HUES6 (cell line): ENCODE measurements around the gene ETV4.
"Not testable (repeated sequence)": the region's sequence is repeated elsewhere in the genome, so short reads cannot be mapped to it uniquely, and the experiment has no call there.

Experiments
- H3K27ac ChIP-seq: 2 replicates; pipeline ENCODE4 v1.7.0; 2013; ENCODE audit warnings: low read depth, mild to moderate bottlenecking, low read length, inconsistent platforms
- H3K27me3 ChIP-seq: 2 replicates; pipeline ENCODE4 v1.6.1; 2013; ENCODE audit warnings: low read length; ENCODE audit not compliant: control insufficient read depth, insufficient read depth
- H3K36me3 ChIP-seq: 2 replicates; pipeline ENCODE4 v1.6.1; 2013; ENCODE audit warnings: low read length; ENCODE audit not compliant: control insufficient read depth, insufficient read depth
- H3K4me1 ChIP-seq: 2 replicates; pipeline ENCODE4 v1.6.1; 2013; ENCODE audit warnings: low read length; ENCODE audit not compliant: control insufficient read depth, insufficient read depth
- H3K4me3 ChIP-seq: 2 replicates; pipeline ENCODE4 v1.5.1; 2013; ENCODE audit warnings: low read depth, low read length
- H3K9ac ChIP-seq: one replicate; pipeline ENCODE4 v1.6.1; 2013; ENCODE audit warnings: mild to moderate bottlenecking, low read length
- H3K9me3 ChIP-seq: 2 replicates; pipeline ENCODE4 v1.6.1; 2013; ENCODE audit warnings: low read depth, low read length; ENCODE audit not compliant: control insufficient read depth, insufficient read depth

The ETV4 gene

DNA sequence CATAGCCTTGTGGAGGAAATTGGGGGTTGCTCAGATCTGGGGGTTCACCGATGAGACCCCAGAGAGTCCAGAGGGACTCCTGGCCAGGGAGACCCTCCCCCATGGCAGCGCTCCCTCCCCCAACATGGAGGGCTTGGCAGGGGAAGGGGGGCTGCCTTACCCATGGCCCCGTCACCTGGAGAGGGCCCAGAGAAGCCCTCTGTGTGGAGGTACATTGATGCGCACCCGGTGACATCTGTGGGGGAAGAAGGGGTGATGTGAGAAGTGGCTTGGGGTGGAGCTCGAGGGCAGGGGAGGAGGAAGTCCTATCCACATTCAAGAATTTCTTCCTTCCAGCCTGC, 16.2 kb downstream of the ETV4 start:
- Histone ChIP-seq H3K36me3 (peaks cover 72% of the 10 kb centered on the region), H3K4me3 (peak overlapping the region; percentile 49), H3K27me3 (no peaks in the 10 kb centered on the region), H3K9me3 (no peaks in the 10 kb centered on the region), H3K9ac (peak overlapping the region; percentile 81), H3K4me1 (peaks cover 61% of the 10 kb centered on the region), H3K27ac (peak overlapping the region; percentile 74; the same call in 1 of the 2 replicates)

DNA sequence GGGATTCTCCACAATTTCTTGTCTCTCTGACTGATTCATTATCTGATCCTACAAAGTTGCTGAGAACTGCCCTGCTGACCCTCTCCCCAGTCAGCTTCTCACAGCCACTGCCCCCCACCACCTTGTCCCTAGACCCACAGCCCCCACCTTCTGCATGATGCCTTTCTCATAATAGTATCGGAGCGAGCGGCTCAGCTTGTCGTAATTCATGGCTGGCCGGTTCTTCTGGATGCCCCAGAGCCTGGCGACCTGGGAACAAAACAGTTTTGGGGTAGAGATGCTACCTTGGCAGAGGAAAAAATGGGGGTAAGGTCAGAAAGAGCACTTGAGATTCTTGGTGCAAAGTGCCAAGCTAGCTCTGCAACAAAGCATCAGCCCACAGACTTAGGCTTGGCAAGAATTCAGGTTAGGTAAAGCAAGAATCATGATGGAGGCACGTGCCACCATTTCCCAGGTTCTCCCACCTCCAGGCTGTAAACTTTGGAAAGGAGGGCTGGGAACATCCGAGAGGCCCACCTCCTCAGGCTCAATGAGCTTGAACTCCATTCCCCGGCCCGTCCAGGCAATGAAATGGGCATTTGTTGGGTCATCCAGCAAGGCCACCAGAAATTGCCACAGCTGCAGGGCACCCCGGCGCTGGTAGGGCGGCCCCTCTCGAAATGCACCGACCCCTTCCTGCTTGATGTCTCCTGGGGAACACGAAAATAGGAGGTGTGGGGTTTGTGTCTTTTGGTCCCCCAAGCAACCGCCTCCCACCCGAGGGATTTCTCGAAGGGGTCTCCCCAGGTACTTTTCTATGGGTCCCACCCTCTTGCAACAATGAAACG, 16.9 kb downstream of the ETV4 start:
- Histone ChIP-seq H3K9me3 (no peaks in the 10 kb centered on the region), H3K9ac (no peak overlapping the region), H3K36me3 (peaks cover 77% of the 10 kb centered on the region), H3K27ac (peak overlapping the region; percentile 74; the same call in 1 of the 2 replicates), H3K4me1 (peaks cover 61% of the 10 kb centered on the region), H3K4me3 (no peak overlapping the region), H3K27me3 (no peaks in the 10 kb centered on the region)

DNA sequence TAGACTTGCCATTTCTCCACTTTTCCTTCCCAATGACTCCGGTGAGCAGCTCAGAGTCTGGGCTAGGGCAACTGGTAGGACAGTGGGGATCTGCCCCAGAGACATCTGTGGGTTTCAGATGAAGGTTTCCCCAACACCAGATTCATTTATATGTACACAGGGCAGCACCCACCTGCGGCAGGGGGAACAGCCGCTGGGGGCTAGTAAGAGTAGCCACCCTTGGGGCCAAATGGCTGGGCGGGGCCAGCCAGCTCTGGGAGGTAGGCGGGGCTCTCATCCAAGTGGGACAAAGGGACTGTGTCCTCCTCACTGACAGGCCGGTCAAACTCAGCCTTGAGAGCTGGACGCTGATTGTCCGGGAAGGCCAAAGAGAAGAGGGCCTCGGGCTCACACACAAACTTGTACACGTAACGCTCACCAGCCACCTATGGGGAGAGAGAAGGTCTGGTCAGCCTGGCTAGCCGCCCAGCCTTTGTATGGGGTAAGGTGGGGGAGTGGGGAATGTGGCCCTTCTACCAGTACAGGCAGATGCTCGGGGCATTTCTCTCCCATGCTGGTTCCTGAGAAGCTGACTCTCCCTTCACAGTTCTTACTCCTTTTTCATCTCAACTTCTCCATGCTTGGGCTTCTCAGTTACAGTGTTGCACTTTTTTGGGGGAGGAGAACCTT, 17.7 kb downstream of the ETV4 start:
- H3K4me3 ChIP-seq: no peak overlapping the region
- H3K27me3 ChIP-seq: no peaks in the 10 kb centered on the region
- H3K36me3 ChIP-seq: peaks cover 79% of the 10 kb centered on the region
- H3K27ac ChIP-seq: no peak overlapping the region
- H3K9me3 ChIP-seq: no peaks in the 10 kb centered on the region
- H3K4me1 ChIP-seq: peaks cover 58% of the 10 kb centered on the region
- no peak overlapping the region for H3K9ac ChIP-seq

DNA sequence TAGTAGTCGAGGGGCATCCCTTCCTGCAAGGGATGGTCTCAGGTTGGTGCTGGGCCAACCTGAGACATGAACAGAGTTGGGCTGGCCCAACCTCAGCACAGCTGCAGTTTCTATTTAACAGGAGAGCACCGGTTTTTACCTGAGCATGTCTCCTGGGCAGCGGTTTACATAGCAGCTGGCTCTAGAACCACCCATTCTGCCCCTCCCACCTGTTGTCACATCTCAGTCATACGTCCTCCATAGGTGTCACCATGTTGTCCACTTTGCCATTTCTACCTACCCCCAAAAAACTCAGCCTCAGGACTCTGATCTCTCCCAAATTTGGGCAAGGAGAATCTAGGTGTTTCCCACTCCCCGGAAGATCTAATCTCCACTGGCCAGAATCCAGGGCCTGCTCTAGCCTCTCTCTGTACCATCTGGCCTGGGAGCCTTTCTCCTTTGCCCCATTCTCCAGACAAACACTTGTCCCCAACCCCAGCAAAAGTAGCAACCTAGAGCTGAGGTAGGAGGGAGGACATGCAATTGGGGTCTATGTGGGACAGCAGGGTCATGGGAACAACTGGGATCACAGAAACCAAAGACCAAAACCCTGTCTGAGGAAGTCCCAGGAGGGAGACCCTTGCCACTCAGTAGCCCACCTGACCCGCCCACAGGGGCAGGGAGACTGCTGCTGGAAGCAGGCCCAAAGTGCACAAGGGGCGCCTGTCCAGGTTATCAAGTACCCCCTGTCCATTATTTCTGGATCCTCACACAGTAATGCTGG, 19.1 kb downstream of the ETV4 start:
- peaks cover 53% of the 10 kb centered on the region for H3K4me1 ChIP-seq
- H3K27me3 ChIP-seq: no peaks in the 10 kb centered on the region
- H3K9ac ChIP-seq: no peak overlapping the region
- H3K27ac ChIP-seq: no peak overlapping the region
- no peak overlapping the region for H3K4me3 ChIP-seq
- no peaks in the 10 kb centered on the region for H3K9me3 ChIP-seq
- peaks cover 75% of the 10 kb centered on the region for H3K36me3 ChIP-seq

DNA sequence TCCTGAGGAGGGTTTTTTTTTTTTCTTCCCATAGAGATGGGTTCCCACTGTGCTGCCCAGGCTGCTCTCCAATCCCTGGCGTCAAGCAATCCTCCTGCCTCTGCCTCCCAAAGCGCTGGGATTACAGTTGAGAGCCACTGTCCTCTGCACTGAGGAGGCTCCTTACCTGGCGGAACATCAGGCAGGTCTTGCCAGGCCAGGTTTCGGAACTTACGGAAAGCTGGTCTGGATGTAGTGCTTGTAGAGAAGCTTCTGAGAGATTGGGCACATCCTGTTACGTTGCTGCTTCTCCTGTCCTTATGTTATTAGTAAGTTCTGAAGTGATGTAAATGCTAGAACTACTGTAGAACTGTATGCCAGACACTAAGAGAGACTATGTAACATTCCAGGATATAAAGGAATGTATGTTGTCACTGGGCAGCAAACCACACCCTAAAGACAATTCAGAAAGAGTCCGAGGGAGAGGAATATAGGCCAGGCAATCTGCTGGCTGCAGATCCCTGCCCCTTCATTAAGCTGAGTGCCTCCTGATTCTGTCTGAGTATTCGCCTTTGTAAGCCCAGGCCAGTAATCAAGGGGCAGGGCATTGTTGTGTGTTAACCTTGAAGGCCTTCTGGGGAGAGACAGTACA, 21.1 kb downstream of the ETV4 start:
- H3K4me3 ChIP-seq: no peak overlapping the region
- no peaks in the 10 kb centered on the region for H3K9me3 ChIP-seq
- H3K27ac ChIP-seq: no peak overlapping the region
- H3K9ac ChIP-seq: no peak overlapping the region
- H3K27me3 ChIP-seq: no peaks in the 10 kb centered on the region
- H3K4me1 ChIP-seq: peaks cover 38% of the 10 kb centered on the region
- peaks cover 86% of the 10 kb centered on the region for H3K36me3 ChIP-seq

DNA sequence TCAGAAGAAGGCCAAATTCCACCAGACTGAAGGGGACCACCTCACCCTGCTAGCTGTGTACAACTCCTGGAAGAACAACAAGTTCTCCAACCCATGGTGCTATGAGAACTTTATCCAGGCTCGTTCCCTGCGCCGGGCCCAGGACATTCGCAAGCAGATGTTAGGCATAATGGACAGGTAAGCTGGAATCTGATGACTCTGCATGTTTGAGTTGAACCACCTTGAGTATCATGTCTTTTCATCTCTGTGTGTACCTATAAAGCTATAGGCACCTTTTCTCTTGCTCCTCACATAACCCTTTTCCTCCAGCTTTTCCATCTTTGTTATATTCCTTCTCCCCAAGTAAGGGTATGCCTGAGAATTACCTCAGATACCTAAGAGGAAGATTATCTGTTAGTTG, 24.8 kb downstream of the ETV4 start:
- H3K9ac ChIP-seq: no peak overlapping the region
- H3K27me3 ChIP-seq: no peaks in the 10 kb centered on the region
- peaks cover 85% of the 10 kb centered on the region for H3K36me3 ChIP-seq
- peaks cover 12% of the 10 kb centered on the region for H3K4me1 ChIP-seq
- H3K4me3 ChIP-seq: no peak overlapping the region
- H3K27ac ChIP-seq: no peak overlapping the region
- H3K9me3 ChIP-seq: no peaks in the 10 kb centered on the region

DNA sequence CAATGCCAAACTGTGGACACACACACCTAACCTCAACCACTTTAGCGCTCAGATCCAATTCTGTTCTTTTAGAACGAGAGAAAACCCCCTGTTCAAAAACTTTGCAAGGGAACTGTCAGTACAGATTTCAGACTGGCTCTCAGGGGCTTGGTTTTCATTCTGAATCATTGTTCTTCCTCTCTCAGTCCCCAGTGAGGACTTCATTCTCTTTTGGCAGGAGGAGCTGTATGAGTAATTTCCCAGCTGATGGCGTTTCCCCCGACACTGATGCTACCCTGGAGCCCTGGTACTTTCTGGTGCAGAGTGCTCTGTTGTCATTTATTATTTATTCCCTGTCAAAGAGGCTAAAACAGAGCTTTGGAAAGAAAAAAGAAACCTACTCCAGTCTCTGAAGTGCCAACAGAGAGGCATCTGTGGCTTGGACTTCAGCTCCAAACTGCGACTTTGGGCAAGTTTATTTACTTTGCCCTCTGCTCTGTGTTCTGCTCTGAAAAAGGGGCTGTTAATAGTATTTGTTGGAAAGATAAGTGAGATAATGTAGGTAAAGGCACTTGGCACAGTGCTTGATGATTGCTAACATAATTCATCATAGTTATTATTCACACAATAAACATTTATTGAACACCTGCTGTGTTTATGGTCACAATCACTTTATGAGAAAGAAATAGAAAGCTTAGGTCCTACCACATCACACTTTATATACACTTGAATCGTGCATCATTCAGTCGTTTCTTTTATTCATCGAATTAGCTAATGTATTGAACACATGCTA, 28.3 kb downstream of the ETV4 start:
- no peak overlapping the region for H3K27ac ChIP-seq
- no peak overlapping the region for H3K9ac ChIP-seq

DNA sequence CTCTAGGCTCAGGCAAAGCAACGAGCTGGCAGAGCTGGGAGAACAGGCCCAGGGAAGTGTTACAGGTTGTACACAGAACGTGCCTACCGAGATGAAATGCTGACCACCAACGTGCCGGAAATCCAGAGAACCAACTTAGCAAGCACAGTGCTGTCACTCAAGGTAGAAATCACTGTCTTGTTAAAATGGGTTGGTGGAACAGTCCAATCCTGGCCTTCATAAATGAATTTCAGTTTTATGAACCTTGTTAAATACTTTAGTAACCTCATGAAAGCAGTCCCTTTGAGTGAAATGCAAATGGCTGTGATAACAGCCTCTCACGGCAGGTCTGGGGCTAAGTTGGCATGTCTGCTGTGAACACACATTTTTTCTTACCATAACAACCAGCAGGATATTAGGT, 29.0 kb downstream of the ETV4 start:
- H3K27me3 ChIP-seq: no peaks in the 10 kb centered on the region
- no peak overlapping the region for H3K9ac ChIP-seq
- peaks cover 92% of the 10 kb centered on the region for H3K36me3 ChIP-seq
- H3K4me1 ChIP-seq: no peaks in the 10 kb centered on the region
- no peak overlapping the region for H3K4me3 ChIP-seq
- H3K27ac ChIP-seq: no peak overlapping the region
- no peaks in the 10 kb centered on the region for H3K9me3 ChIP-seq

More for the DNA sequence above, 28.3 kb downstream of the ETV4 start:
- H3K4me3 ChIP-seq: no peak overlapping the region
- H3K27me3 ChIP-seq: no peaks in the 10 kb centered on the region
- H3K4me1 ChIP-seq: no peaks in the 10 kb centered on the region
- H3K36me3 ChIP-seq: peaks cover 88% of the 10 kb centered on the region
- H3K9me3 ChIP-seq: no peaks in the 10 kb centered on the region

DNA sequence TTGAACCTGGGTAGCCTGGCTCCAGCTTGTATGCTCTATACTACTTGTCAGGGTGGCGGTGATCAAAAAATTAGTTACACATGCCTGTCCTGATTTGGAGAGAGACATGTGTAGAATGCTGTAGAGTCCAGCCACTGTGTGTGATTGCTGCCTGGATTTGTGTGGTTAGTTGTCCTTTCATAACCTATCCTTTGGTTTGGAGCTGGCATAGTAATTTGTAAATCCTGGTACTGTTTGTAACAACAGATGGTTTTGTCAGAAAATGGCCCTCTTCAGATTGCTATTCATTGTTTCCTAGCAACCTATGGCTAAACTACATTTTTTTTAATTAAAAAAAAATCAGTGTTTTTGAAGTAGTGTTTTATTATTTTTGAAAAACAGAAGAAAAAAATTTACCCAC, 30.5 kb downstream of the ETV4 start:
- Histone ChIP-seq H3K36me3 (peaks cover 88% of the 10 kb centered on the region), H3K9me3 (no peaks in the 10 kb centered on the region), H3K27me3 (no peaks in the 10 kb centered on the region), H3K4me1 (no peaks in the 10 kb centered on the region), H3K4me3 (no peak overlapping the region), H3K27ac (no peak overlapping the region), H3K9ac (no peak overlapping the region)

DNA sequence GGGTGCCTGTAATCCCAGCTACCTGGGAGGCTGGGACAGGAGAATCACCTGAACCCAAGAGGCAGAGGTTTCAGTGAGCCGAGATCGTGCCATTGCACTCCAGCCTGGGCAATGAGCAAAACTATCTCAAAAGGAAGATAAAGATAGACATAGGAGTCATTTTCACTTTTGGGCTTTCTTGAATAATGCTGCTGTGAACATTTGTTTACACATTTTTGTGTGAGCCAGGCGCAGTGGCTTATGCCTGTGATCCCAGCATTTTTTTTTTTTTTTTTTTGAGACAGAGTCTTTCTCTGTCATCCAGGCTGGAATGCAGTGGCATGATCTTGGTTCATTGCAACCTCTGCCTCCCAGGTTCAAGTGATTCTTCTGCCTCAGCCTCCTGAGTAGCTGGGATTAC, 34.9 kb downstream of the ETV4 start:
- H3K36me3 ChIP-seq: peaks cover 88% of the 10 kb centered on the region
- H3K9ac ChIP-seq, H3K27ac ChIP-seq, H3K9me3 ChIP-seq, H3K27me3 ChIP-seq, H3K4me3 ChIP-seq, H3K4me1 ChIP-seq: not testable (repeated sequence)
